Gastrocnemius medialis (tissue), 4 donors: ENCODE data around the gene PTPRN2.

ENCODE experiments used
- POLR2A ChIP-seq, 2 donors: fragments of 450-650 bp; IDR thresholded peaks; one replicate each; pipeline ENCODE4 v1.6.1; 2017; ENCODE audit warnings: antibody characterized with exemption in 2 of 2, mild to moderate bottlenecking in 2 of 2, moderate library complexity in 2 of 2
- TF ChIP-seq, protein P1 (sequence below), 5 experiments: fragments of 450-650 bp in 3 of 5; fragments of 200-600 bp in 2 of 5; sonication (generic) in 2 of 5; IDR thresholded peaks in 4 of 5; conservative IDR thresholded peaks in 1 of 5; 1 replicate in 4 of 5; 2 replicates in 1 of 5; pipeline ENCODE4 v1.5.1; 2016 to 2019; ENCODE audit warnings: antibody characterized with exemption in 5 of 5, mild to moderate bottlenecking in 3 of 5, moderate library complexity in 3 of 5

GRCh38 chr7:157556642-157556944 lies 1031.0 kb downstream of the PTPRN2 start:
- TF ChIP-seq POLR2A (IDR thresholded peaks at IDR 0.05): no peak
- TF ChIP-seq, protein P1, sequence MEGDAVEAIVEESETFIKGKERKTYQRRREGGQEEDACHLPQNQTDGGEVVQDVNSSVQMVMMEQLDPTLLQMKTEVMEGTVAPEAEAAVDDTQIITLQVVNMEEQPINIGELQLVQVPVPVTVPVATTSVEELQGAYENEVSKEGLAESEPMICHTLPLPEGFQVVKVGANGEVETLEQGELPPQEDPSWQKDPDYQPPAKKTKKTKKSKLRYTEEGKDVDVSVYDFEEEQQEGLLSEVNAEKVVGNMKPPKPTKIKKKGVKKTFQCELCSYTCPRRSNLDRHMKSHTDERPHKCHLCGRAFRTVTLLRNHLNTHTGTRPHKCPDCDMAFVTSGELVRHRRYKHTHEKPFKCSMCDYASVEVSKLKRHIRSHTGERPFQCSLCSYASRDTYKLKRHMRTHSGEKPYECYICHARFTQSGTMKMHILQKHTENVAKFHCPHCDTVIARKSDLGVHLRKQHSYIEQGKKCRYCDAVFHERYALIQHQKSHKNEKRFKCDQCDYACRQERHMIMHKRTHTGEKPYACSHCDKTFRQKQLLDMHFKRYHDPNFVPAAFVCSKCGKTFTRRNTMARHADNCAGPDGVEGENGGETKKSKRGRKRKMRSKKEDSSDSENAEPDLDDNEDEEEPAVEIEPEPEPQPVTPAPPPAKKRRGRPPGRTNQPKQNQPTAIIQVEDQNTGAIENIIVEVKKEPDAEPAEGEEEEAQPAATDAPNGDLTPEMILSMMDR (IDR thresholded peaks at IDR 0.05 in 4 of 5, conservative IDR thresholded peaks at IDR 0.05 in 1 of 5): no peak
